ENCODE results near the gene PRSS16.

PRSS16 gene

DNA sequence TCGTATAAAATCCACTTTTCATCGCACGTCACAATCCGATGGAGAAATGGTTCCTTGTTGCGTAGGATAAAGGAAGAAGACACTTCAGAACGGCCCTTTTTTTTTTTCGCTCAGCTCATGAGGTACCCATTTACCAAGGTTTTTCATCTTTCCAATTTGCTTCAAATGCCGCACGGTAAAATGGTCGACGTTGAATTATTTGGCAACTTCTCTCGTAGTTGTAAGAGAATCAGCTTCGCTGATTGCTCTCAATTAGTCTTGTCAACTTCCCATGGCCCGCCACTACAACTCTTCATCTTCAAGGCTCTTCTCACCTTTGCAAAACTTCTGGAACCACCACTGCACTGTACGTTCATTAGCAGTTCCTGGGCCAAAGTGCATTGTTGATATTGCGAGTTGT, 35.8 kb downstream of the PRSS16 start:
- FAIRE-seq (no peak), DNase-seq (ENCODE audit: low spot score) (no peak)

DNA sequence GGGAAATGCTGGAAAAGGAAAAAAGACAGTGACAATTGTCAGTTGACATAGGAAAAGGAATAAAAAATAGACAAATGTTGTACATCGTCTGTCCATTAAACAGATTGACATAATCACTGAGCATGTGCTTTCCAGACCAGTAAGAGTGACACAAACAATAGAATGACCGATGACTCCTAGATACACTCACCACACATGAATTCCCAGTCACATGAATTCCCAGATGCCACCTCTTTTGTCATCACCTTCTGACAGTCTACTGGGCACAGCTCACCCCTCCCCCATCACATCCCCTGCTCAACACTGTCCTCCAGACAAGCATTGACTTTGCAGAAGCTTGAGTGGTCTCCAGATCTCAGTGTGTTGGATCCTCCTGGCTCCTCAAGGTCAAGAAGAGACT, 38.6 kb downstream of the PRSS16 start:
- FAIRE-seq (no peak), DNase-seq (ENCODE audit: low spot score) (peak; percentile 68)

DNA sequence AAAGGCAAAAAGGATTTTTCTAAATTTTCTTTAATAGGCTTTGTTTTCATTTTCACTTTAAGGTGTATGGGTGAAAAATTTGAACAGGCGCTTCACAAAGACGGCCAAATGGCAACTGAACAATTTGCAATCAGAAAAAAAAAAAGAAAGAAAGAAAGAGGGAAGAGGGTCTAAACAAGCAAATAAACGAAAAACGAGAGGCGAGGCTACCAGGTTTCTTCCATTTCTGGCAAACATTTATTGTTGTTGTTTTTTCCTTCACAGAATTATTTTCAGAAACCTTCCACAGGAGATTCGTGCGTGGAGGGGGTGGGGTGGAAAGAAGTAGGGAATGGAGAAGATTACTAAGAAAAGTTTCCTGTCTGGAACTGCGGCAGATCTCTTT, 40.2 kb downstream of the PRSS16 start:
- DNase-seq (ENCODE audit: low spot score) (no peak), FAIRE-seq (no peak)

DNA sequence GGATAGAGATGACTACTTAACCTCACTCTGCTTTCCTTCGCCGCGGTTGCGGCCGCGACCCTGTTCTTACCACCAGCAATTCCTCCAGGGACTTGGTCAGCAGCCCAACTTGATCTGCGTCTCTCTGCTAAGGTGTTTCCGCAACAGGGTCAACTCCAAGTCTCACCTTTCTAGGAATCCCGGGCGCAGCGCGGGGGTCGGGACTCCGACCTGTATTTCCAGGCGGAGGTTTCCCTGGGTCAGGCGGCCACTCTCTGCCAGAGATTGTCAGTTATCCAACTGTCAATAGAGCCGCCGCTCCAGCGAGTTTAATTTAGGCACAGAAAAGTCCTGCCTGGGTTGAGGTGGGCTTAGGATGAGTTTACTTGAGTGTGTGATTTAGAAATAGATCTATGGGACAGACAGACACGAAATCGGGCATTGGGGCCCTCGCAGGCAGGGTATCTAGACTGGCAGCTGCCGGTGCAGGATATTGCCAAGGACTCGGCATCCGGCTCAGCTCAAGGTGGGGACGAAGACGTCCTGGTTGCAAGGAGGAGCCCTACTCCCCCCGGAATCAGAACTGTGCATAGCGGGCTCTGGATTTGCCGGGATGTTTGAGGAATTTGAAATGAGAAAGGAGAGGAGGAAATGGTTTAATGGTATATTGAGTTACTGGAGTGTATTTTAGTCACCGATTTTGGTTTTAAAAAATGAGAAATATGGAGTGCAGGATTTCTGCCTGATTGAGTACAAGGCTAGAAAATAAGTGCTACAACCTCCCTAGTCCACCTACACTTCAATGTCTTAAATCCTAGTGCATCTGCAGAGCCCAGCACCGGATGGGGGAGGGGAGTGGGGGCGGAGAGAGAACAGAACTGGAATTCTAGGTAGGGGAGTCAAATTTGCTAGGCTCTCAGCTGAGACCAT, 40.9 kb downstream of the PRSS16 start:
- no peak for FAIRE-seq
- no peak for DNase-seq (ENCODE audit: low spot score)

DNA sequence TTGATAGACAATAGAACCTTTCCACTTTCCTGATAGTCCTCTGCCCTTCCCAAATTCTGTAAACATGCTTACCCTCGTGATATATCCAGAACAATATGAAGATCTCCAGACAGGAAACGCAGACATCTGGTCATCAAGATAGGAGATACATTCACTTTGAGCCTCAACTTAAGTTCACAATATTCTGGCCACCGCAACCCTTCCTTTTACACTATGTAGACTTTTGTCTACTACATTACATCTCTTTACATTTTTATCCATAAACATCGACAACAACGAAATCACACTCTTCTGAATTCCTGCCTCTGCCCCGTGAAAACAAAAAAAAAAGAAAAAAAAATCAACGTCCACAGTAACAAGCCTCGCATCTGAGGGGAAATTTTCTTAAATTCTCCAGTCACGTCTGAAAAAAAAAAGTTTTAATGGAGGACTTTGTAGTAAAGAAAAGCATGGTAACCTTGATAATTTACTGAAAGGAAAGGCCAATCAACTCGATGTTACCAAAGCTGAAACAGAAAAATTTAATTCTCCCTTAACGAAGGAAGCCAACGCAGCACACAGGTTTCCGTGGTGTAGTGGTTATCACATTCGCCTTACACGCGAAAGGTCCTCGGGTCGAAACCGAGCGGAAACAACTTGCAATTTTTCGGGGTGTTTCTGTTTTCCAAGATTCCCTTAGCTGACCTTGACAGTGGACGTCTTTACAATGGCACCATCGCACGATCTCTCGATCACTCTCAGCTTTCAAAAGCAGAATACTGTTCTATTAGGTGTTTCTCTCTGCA, 42.8 kb downstream of the PRSS16 start:
- no peak for FAIRE-seq
- DNase-seq (ENCODE audit: low spot score): no peak

DNA sequence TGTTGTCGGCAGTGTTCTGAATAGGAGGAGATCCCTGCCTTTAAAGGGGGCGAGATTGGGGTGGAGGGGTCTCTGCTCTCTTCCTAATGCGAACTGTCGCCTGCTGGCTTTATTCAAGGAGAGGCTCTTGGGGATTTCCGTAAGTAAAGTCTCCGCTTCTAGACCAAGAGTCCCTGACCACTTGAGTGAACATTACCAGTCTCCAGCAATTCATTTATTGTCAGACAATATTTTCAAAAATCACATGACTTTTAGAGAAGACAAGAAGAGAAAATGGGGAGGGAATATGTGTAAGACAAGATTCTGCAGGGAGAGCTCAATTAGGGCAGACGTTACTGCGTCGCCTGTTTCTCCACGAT, 43.3 kb downstream of the PRSS16 start:
- FAIRE-seq (no peak), DNase-seq (ENCODE audit: low spot score) (no peak)

DNA sequence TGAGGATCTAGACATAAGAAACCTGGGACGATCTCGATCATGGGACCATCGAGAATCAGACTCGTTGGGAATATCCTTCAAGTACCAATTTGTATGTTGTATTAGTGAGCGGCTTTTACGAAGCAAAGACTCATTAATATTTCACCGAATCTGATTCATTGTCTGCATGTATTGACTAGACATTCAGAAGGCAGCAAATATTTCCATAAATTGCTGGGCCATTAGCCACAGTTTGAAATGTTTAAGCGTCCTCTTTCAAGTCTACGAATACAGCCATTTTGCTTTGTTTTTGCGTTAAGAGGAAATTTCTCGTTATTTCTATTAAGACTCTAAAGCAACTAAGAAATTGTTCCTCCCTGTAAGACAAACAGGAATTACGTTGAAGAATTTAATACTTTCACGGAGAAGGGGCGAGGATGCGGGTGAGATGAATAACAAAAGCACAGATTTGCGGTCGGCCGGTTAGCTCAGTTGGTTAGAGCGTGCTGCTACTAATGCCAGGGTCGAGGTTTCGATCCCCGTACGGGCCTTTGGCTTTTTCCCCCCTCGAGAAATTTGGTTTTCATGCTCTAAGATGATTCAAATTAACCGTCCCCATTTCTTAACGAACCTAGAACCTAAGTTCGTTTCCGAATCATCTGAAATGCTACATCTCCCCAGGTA, 46.1 kb downstream of the PRSS16 start:
- DNase-seq (ENCODE audit: low spot score) (peak; percentile 59), FAIRE-seq (no peak)

DNA sequence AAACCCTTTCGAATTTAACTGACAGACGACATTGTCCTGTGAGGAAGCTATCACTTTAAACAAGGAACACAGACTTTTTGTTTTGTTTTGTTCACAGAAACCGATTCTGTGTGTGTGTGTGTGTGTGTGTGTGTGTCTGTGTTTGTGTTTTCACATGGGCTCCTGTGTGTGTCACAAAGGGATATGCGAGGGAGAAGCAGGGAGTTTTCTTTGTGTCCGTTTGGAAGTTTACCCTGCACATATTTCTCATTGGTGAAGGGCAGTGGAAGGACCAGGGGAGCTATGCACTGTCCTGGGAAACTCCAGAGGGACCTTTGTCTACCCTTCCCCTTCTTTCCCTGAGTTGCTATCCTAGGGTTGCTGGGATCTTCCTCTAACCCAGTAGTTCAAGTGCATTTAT, 46.9 kb downstream of the PRSS16 start:
- no peak for DNase-seq (ENCODE audit: low spot score)
- no peak for FAIRE-seq

DNA sequence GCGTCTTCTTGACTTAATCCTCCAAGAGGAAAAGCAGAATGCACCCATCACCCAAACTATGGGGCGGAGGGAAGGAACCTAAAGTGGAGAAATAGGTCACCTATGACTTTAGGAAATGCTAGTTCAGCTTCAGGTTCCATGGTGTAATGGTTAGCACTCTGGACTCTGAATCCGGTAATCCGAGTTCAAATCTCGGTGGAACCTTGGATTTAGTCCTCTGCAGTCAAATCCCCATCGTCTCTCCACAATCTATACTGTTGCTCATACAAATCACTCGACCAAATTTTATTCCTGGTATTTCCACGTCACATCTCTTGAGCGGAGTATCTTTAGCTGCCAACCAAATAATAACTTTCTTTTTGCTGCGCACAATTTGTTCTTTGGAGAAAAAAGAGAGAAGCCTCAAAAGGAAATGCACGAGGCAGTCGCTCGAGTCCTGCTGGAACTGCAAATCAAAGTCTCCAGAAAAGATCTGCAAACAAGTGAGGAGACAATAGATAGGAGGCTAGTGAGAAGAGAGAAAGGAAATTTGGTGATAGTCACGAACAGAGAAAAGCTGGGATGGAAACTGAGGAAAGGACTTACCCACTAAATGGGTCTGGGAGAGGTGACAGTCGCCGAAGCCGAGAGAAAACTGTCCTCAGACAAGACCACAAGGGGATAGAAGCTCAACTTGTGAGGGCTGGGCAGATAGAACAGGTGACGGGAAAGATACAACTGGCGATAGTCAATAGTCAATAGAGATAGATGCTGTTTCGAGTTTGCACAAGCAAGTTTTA, 48.0 kb downstream of the PRSS16 start:
- DNase-seq (ENCODE audit: low spot score) (peak; percentile 85), FAIRE-seq (peak; percentile 35)

DNA sequence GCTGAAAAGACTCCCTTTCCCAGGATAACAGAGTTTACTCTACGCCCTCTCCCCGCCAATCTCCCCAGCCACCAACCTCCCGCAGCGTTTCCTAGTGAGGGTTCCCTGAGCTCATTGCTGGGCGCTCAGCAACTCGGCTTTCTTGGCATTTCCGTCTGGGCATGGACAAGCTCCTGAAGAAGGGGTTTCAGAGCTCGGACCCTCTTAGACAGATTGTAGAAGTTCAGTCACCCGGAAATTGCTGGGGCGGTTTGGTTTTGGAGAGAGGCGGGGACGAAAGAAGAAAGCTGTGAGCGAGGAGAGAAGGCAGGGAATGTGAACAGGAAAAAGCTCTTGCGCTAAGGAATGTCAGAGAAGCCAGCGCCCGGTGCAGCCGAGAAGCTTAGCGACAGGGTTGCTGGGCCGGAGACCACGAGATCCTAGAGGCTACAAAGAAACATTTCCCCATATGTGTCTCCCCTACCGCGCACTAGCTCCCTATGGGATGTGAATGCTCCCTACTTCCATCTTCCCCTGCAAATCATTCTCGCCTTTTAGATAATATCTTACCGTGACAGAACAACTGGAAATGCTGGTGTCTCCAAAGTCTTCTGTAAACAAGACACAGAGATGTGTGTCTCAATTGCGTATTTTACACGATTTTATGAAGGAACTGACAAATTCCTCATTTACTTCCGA, 48.7 kb downstream of the PRSS16 start:
- DNase-seq (ENCODE audit: low spot score): peak; percentile 56
- no peak for FAIRE-seq

DNA sequence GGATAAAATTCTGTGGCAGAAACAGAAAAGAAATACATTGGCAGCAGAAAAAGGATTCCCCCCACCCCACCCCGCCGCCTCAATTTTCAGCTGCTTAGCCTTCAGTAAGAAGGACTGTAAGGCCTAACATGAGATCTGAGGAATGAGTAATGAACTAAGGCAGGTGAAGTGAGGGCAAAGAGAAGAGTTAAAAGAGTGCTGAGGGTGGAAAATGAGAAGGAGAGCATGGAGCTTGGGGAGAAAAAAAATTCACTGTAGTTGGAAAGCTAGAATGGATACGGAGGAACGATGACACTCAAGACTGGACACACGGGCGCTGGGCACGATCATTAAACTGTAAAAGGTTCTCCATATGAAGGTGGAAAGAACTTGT, 50.0 kb downstream of the PRSS16 start:
- DNase-seq (ENCODE audit: low spot score) (no peak), FAIRE-seq (no peak)

DNA sequence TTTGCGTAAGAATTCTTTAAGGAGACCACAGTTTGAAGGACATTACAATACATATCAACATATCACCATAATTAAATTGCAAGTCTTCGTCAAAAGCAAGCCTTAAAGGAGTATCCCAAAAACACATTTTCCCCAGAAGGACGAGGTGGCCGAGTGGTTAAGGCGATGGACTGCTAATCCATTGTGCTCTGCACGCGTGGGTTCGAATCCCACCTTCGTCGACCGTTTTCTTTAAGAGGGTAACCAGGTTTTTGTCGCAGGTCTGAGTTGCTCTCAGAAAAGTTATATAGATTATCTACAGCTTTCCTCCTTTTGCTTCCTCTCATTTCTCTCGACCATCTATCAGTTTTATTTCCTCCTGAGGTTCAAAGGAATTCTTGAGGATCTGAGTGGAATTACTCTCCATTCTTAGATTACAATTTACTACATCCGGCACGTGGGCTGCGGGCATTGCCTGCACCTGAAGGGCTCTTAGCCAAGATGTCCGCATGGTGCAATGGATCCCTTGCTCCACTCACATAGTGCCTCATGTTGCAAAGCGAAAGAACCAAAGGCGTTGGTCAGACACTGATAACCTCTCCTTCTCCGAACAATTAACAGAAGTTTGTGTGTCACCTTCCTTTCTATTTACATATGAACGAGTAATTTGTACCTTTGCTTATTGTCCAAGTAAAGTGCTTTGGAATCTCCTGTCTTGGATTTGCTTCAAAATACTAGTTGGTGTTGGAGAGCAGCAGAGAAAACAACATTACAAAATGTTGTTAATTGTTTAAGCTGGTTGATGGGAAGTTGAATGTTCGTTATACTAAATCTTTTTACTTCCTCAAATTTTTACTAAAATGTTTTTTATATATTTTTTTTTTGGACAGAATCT, 50.6 kb downstream of the PRSS16 start:
- DNase-seq (ENCODE audit: low spot score) (peak; percentile 66), FAIRE-seq (no peak)

DNA sequence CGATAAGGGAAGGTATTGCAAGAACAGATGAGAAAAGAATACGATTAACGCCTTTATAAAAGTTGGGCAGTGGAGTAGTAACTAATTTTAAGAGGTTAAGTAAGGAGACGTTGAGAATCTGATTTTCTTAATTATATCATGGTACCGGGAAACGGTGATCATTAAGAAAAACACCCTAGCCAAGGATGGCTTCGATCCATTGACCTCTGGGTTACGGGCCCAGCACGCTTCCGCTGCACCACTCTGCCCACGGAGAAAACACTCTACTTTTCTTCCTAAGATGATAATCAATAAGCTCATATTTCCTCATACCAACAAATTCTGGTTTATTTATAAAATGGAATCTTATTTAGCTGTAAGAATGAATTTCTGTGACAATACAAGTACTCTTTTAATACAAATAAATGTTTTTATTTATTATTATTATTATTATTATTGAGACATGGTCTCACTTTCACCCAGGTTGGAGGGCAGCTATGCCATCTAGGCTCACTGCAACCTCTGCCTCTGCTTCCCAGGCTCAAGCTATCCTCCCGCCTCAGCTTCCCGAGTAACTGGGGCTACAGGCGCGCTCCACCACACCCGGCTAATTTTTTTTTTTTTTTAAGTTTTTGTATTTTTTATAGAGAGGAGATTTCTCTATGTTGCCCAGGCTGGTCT, 56.2 kb downstream of the PRSS16 start:
- no peak for FAIRE-seq
- no peak for DNase-seq (ENCODE audit: low spot score)
